HEK293T (cell line): Measurements from ENCODE around the gene CAVIN1.

Experiments
- CTBP1 ChIP-seq: fragments of 450-650 bp; IDR thresholded peaks from 2 replicates; pipeline ENCODE4 v1.6.1; 2016; ENCODE audit warnings: borderline replicate concordance
- FOXA1 ChIP-seq: fragments of 450-650 bp; IDR thresholded peaks from 2 replicates; pipeline ENCODE4 v1.6.1; 2016; ENCODE audit warnings: mild to moderate bottlenecking
- FOXK2 ChIP-seq: fragments of 450-650 bp; IDR thresholded peaks from 2 replicates; pipeline ENCODE4 v1.6.1; 2016; ENCODE audit warnings: mild to moderate bottlenecking
- FOXM1 ChIP-seq: fragments of 450-650 bp; IDR thresholded peaks from 2 replicates; pipeline ENCODE4 v1.6.1; 2017; ENCODE audit warnings: mild to moderate bottlenecking, borderline replicate concordance
- NFRKB ChIP-seq: fragments of 450-650 bp; IDR thresholded peaks from 2 replicates; pipeline ENCODE4 v1.6.1; 2016; ENCODE audit warnings: mild to moderate bottlenecking, moderate library complexity
- SP1 ChIP-seq: fragments of 450-650 bp; IDR thresholded peaks from 2 replicates; pipeline ENCODE4 v1.6.1; 2017
- SUZ12 ChIP-seq: fragments of 450-650 bp; IDR thresholded peaks from 2 replicates; pipeline ENCODE4 v1.6.1; 2016; ENCODE audit warnings: mild to moderate bottlenecking
- TARDBP ChIP-seq: fragments of 450-650 bp; IDR thresholded peaks from 2 replicates; pipeline ENCODE4 v1.6.1; 2016
- TF ChIP-seq, protein P1 (sequence below): fragments of 450-650 bp; IDR thresholded peaks from 2 replicates; pipeline ENCODE4 v1.6.1; 2016

DNA sequence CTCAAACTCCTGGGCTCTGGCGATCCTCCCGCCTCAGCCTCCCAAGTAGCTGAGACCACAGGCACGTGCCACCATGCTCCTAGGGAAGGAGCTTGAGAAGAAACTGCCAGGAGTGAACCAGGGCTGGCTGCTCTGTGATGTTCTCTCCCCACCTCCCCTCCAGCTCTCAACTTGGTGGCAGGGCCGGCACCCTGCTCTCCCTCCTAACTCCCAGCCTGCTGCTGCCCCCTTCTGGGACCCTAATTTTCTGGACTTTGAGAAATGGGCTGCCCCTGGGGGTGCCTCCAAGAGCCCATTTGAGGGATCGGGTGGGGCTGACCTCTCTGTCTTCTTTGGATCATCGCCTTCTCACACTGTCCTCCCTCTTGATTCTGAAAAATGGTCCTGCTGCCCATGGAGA is 19.9 kb downstream of the CAVIN1 start:
- TF ChIP-seq TARDBP (no peak), FOXA1 (no peak), SP1 (no peak), SUZ12 (no peak), FOXK2 (no peak), CTBP1 (no peak), NFRKB (no peak), FOXM1 (no peak)
- TF ChIP-seq, protein P1, sequence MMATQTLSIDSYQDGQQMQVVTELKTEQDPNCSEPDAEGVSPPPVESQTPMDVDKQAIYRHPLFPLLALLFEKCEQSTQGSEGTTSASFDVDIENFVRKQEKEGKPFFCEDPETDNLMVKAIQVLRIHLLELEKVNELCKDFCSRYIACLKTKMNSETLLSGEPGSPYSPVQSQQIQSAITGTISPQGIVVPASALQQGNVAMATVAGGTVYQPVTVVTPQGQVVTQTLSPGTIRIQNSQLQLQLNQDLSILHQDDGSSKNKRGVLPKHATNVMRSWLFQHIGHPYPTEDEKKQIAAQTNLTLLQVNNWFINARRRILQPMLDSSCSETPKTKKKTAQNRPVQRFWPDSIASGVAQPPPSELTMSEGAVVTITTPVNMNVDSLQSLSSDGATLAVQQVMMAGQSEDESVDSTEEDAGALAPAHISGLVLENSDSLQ, result no peak
